CD4-positive, alpha-beta T cell treated with Interleukin-21 for 1 hour (primary cell): ENCODE results near the gene DDRGK1.
A peak's percentile ranks its signal among the peaks of the same experiment; 100 is the strongest.

Experiments used
- DNase-seq: peaks from one replicate; pipeline ENCODE4 v3.0.0-alpha.2; 2020

DDRGK1 gene

GRCh38 chr20:3204124-3204794, at the start of gene DDRGK1:
DDRGK1 (minus strand) TSS chr20:3204682; CDS start chr20:3204627, 55 bp downstream.
- peak; percentile 93 for DNase-seq

- DNase-seq, result no peak
Observed at GRCh38 chr20:3251806-3252205, 47.3 kb upstream of the DDRGK1 start.

- DNase-seq, result no peak
Observed at GRCh38 chr20:3250091-3250504, 45.6 kb upstream of the DDRGK1 start.

GRCh38 chr20:3248993-3249347, 44.5 kb upstream of the DDRGK1 start:
- no peak for DNase-seq

GRCh38 chr20:3248167-3248992, 43.9 kb upstream of the DDRGK1 start:
- DNase-seq, result peak; percentile 15

GRCh38 chr20:3247638-3248037, 43.2 kb upstream of the DDRGK1 start:
- DNase-seq, result no peak

- DNase-seq, result no peak
Observed at GRCh38 chr20:3246682-3247081, 42.2 kb upstream of the DDRGK1 start.

- DNase-seq, result no peak
Observed at GRCh38 chr20:3245711-3246110, 41.2 kb upstream of the DDRGK1 start.

- DNase-seq, result no peak
Observed at GRCh38 chr20:3245156-3245555, 40.7 kb upstream of the DDRGK1 start.

GRCh38 chr20:3244613-3245012, 40.1 kb upstream of the DDRGK1 start:
- DNase-seq, result no peak

GRCh38 chr20:3243718-3244358, 39.4 kb upstream of the DDRGK1 start:
- no peak for DNase-seq

GRCh38 chr20:3242172-3242692, 37.8 kb upstream of the DDRGK1 start:
- DNase-seq, result no peak

GRCh38 chr20:3240776-3241363, 36.4 kb upstream of the DDRGK1 start:
- DNase-seq, result no peak

GRCh38 chr20:3239867-3240775, 35.6 kb upstream of the DDRGK1 start:
- DNase-seq, result no peak

- DNase-seq, result peak; percentile 35
Observed at GRCh38 chr20:3239026-3239866, 34.8 kb upstream of the DDRGK1 start, which contains the start of gene SLC4A11. SLC4A11 (minus strand) TSS chr20:3239190; CDS start chr20:3239137, 53 bp downstream.

- DNase-seq, result peak; percentile 46
Observed at GRCh38 chr20:3238616-3239025, 34.1 kb upstream of the DDRGK1 start.

GRCh38 chr20:3237958-3238615, 33.6 kb upstream of the DDRGK1 start:
- DNase-seq, result no peak

- no peak for DNase-seq
Observed at GRCh38 chr20:3237011-3237957, 32.8 kb upstream of the DDRGK1 start.

GRCh38 chr20:3235666-3236324, 31.3 kb upstream of the DDRGK1 start:
- no peak for DNase-seq
